ENCODE measurements around the gene BDKRB2.

BDKRB2 gene

DNA sequence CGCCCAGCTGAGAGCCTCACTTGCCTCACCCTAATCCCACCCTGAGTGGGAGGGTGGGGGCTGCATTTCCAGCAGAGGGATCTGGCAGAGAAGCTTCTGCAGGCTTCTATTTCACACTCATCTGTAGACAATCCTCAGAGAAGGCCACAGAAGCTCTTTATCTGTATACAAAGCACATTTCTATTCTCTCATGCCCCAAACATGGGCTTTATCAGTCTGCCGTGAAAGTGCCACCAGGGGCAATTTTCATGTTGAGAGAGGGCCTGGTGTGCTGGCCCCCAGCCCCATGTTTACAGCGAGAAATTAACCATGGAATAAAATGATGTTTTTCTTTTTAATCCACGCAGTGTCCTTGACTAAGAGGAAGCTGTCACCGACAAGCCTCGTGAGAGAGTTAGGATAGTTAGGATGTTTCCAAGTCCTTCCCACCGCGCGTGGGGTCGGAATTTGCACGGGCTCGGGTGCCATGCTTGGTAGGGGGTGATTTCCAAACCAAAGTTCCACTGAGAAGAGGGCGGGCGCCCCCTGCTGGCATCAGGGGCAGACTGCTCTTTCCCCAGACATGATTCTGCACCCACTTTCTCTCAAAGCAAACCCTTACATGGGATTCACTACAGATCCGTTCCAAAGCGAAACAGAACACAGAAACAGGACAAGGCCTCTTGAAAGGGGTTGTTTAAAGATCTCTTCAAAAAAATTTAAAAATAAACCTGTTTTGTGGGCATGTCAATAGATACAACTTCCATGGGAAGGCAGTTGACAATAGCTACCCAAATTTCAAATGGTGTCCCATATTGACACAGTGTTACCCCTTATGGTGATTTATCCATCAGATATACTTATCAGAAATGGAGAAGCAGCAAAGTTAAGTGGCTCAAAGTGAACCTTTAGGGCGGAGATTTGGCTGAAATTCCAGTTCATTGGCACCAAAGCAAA lies 70.8 kb downstream of the BDKRB2 start:
- TF ChIP-seq, protein P1, sequence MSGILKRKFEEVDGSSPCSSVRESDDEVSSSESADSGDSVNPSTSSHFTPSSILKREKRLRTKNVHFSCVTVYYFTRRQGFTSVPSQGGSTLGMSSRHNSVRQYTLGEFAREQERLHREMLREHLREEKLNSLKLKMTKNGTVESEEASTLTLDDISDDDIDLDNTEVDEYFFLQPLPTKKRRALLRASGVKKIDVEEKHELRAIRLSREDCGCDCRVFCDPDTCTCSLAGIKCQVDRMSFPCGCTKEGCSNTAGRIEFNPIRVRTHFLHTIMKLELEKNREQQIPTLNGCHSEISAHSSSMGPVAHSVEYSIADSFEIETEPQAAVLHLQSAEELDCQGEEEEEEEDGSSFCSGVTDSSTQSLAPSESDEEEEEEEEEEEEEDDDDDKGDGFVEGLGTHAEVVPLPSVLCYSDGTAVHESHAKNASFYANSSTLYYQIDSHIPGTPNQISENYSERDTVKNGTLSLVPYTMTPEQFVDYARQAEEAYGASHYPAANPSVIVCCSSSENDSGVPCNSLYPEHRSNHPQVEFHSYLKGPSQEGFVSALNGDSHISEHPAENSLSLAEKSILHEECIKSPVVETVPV (CRISPR knock-in tag; IDR thresholded peaks at IDR 0.05) = no peak
- TF ChIP-seq PPARA (CRISPR knock-in tag; IDR thresholded peaks at IDR 0.05; ENCODE audit: borderline replicate concordance) = no peak
- TF ChIP-seq ISL1 (CRISPR knock-in tag; IDR thresholded peaks at IDR 0.05) = 0 out of 2 replicates have a peak, but pooled peaks have one; percentile 6
- TF ChIP-seq ZFP3 (CRISPR knock-in tag; IDR thresholded peaks at IDR 0.05) = 0 out of 2 replicates have a peak, but pooled peaks have one; percentile 11
- no peak for TF ChIP-seq RARB (CRISPR knock-in tag; IDR thresholded peaks at IDR 0.05)
- no peak for TF ChIP-seq GLIS3 (CRISPR knock-in tag; IDR thresholded peaks at IDR 0.05)

DNA sequence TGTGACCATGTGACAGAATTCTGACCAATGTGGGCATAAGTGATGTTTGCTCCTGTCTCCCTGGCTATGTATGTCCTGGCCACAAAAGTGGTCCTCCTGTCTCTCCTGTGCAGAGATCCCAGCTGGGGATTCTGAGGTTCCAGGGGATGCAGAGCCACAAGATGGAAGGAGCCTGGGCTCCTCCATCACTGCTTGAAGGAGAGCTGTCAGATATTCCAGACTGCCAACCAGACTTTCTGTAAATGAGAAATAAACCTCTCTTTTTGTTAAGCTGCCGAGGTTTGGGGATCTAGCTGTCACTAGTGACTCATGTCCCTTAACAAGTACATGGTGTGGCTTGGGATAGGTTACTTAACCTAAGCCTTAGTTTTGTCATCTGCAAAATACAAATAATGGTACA lies 73.3 kb downstream of the BDKRB2 start:
- TF ChIP-seq ZNF565 (CRISPR knock-in tag; conservative IDR thresholded peaks at IDR 0.05; ENCODE audit: low read depth) (no peak), ZNF70 (CRISPR knock-in tag; IDR thresholded peaks at IDR 0.05) (no peak), GLIS3 (CRISPR knock-in tag; IDR thresholded peaks at IDR 0.05) (no peak), ZFP3 (CRISPR knock-in tag; IDR thresholded peaks at IDR 0.05) (no peak), BACH2 (CRISPR knock-in tag; IDR thresholded peaks at IDR 0.05; ENCODE audit: borderline replicate concordance) (no peak), PPARA (CRISPR knock-in tag; IDR thresholded peaks at IDR 0.05; ENCODE audit: borderline replicate concordance) (no peak), SNAI2 (CRISPR knock-in tag; IDR thresholded peaks at IDR 0.05) (no peak), TOX (CRISPR knock-in tag; IDR thresholded peaks at IDR 0.05; ENCODE audit: borderline replicate concordance) (no peak), ESRRG (CRISPR knock-in tag; IDR thresholded peaks at IDR 0.05) (no peak), ZC3H10 (CRISPR knock-in tag; IDR thresholded peaks at IDR 0.05) (no peak), TCF4 (CRISPR knock-in tag; IDR thresholded peaks at IDR 0.05; ENCODE audit: borderline replicate concordance) (no peak), OSR1 (CRISPR knock-in tag; IDR thresholded peaks at IDR 0.05) (no peak), ISL1 (CRISPR knock-in tag; IDR thresholded peaks at IDR 0.05) (no peak), ZFP30 (CRISPR knock-in tag; IDR thresholded peaks at IDR 0.05) (no peak)
- TF ChIP-seq, protein P2, sequence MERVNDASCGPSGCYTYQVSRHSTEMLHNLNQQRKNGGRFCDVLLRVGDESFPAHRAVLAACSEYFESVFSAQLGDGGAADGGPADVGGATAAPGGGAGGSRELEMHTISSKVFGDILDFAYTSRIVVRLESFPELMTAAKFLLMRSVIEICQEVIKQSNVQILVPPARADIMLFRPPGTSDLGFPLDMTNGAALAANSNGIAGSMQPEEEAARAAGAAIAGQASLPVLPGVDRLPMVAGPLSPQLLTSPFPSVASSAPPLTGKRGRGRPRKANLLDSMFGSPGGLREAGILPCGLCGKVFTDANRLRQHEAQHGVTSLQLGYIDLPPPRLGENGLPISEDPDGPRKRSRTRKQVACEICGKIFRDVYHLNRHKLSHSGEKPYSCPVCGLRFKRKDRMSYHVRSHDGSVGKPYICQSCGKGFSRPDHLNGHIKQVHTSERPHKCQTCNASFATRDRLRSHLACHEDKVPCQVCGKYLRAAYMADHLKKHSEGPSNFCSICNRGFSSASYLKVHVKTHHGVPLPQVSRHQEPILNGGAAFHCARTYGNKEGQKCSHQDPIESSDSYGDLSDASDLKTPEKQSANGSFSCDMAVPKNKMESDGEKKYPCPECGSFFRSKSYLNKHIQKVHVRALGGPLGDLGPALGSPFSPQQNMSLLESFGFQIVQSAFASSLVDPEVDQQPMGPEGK (CRISPR knock-in tag; IDR thresholded peaks at IDR 0.05; ENCODE audit: borderline replicate concordance) = no peak
- TF ChIP-seq, protein P3, sequence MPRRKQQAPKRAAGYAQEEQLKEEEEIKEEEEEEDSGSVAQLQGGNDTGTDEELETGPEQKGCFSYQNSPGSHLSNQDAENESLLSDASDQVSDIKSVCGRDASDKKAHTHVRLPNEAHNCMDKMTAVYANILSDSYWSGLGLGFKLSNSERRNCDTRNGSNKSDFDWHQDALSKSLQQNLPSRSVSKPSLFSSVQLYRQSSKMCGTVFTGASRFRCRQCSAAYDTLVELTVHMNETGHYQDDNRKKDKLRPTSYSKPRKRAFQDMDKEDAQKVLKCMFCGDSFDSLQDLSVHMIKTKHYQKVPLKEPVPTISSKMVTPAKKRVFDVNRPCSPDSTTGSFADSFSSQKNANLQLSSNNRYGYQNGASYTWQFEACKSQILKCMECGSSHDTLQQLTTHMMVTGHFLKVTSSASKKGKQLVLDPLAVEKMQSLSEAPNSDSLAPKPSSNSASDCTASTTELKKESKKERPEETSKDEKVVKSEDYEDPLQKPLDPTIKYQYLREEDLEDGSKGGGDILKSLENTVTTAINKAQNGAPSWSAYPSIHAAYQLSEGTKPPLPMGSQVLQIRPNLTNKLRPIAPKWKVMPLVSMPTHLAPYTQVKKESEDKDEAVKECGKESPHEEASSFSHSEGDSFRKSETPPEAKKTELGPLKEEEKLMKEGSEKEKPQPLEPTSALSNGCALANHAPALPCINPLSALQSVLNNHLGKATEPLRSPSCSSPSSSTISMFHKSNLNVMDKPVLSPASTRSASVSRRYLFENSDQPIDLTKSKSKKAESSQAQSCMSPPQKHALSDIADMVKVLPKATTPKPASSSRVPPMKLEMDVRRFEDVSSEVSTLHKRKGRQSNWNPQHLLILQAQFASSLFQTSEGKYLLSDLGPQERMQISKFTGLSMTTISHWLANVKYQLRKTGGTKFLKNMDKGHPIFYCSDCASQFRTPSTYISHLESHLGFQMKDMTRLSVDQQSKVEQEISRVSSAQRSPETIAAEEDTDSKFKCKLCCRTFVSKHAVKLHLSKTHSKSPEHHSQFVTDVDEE (CRISPR knock-in tag; IDR thresholded peaks at IDR 0.05) = no peak
- TF ChIP-seq, protein P4, sequence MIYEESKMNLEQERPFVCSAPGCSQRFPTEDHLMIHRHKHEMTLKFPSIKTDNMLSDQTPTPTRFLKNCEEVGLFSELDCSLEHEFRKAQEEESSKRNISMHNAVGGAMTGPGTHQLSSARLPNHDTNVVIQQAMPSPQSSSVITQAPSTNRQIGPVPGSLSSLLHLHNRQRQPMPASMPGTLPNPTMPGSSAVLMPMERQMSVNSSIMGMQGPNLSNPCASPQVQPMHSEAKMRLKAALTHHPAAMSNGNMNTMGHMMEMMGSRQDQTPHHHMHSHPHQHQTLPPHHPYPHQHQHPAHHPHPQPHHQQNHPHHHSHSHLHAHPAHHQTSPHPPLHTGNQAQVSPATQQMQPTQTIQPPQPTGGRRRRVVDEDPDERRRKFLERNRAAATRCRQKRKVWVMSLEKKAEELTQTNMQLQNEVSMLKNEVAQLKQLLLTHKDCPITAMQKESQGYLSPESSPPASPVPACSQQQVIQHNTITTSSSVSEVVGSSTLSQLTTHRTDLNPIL (CRISPR knock-in tag; IDR thresholded peaks at IDR 0.05; ENCODE audit: low read depth) = no peak
- TF ChIP-seq, protein P5, sequence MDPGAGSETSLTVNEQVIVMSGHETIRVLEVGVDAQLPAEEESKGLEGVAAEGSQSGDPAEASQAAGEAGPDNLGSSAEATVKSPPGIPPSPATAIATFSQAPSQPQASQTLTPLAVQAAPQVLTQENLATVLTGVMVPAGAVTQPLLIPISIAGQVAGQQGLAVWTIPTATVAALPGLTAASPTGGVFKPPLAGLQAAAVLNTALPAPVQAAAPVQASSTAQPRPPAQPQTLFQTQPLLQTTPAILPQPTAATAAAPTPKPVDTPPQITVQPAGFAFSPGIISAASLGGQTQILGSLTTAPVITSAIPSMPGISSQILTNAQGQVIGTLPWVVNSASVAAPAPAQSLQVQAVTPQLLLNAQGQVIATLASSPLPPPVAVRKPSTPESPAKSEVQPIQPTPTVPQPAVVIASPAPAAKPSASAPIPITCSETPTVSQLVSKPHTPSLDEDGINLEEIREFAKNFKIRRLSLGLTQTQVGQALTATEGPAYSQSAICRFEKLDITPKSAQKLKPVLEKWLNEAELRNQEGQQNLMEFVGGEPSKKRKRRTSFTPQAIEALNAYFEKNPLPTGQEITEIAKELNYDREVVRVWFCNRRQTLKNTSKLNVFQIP (CRISPR knock-in tag; IDR thresholded peaks at IDR 0.05; ENCODE audit: borderline replicate concordance, low read depth) = no peak
- no peak for ATAC-seq

More for the DNA sequence above, 70.8 kb downstream of the BDKRB2 start:
- peak; percentile 79 for ATAC-seq

Measured in SK-N-SH treated with all-trans-retinoic acid at 6 μM for 48 hours (cell line).